ENCODE results near the gene CDPF1.

DNA sequence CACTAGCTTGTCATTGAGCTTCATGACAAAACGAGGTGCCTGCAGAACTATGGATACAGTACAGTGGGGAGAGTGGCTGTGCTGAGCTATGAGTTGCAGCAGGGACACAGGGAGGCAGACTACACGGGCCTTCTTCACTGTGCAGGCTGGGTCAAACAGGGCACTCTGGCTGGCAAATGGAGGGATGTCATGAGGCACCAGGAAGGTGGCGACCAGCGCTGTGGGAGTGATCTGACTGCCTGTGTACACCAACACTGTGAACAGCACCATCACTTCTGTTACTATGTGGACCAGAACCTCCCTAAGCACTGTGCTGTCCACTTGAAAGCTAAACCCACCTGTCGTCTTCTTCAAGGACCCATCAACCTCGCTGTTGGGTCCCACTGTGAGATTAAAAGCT, 9.9 kb upstream of the CDPF1 start:
- no peak for TF ChIP-seq GATA1 (IDR thresholded peaks at IDR 0.05; ENCODE audit: low read depth, low read length)
- TF ChIP-seq POLR2A (IDR thresholded peaks at IDR 0.05; ENCODE audit: low read length): no peak
